ENCODE results near the gene GNGT2.

GNGT2 gene

GRCh38 chr17:49170216-49170615 is 40.2 kb downstream of the GNGT2 start:
- no peak for DNase-seq (ENCODE audit: low read depth in 2 of 2)

- DNase-seq (ENCODE audit: low read depth in 2 of 2), result no peak
These were observed 41.7 kb downstream of the GNGT2 start for GRCh38 chr17:49168706-49169105.

- no peak for DNase-seq (ENCODE audit: low read depth in 2 of 2)
These were observed 45.2 kb downstream of the GNGT2 start for GRCh38 chr17:49165143-49165542.

GRCh38 chr17:49162866-49163265 is 47.5 kb downstream of the GNGT2 start:
- no peak for DNase-seq (ENCODE audit: low read depth in 2 of 2)

- no peak for DNase-seq (ENCODE audit: low read depth in 2 of 2)
These were observed 52.6 kb downstream of the GNGT2 start for GRCh38 chr17:49157784-49158183.

GRCh38 chr17:49156256-49156655 is 54.1 kb downstream of the GNGT2 start:
- no peak for DNase-seq (ENCODE audit: low read depth in 2 of 2)
